CD14-positive monocyte (primary cell): Measurements from ENCODE around the gene MAP3K3. TPM values are rescaled to one million over a fixed set of nuclear protein-coding genes. Genes with fewer than 3 reads are reported as not detected.
A peak's percentile ranks its signal among the peaks of the same experiment; 100 is the strongest.

ENCODE experiments used
- DNase-seq, 3 donors: peaks; one replicate each; pipeline ENCODE4 v3.0.0-alpha.2; 2011 to 2022
- H2AFZ ChIP-seq: 2 replicates; pipeline ENCODE4 v1.6.0; 2012; ENCODE audit warnings: mild to moderate bottlenecking, low read depth, low read length, inconsistent platforms; ENCODE audit not compliant: insufficient read depth, poor library complexity, severe bottlenecking
- H3K27ac ChIP-seq, 2 donors: 1 replicate in 1 of 2; 2 replicates in 1 of 2; pipeline ENCODE4 v1.5.1; 2012 to 2013; ENCODE audit warnings: low read length in 2 of 2, control low read depth in 1 of 2, inconsistent platforms in 1 of 2, low read depth in 1 of 2, mild to moderate bottlenecking in 1 of 2
- H3K27me3 ChIP-seq, 2 donors: one replicate each; pipeline versions ENCODE4 v1.6.0 to v1.6.1; 2011 to 2013; ENCODE audit warnings: low read length in 2 of 2; ENCODE audit not compliant: control insufficient read depth in 2 of 2, insufficient read depth in 2 of 2
- H3K36me3 ChIP-seq, 2 donors: replicated peaks in 1 of 2; 1 replicate in 1 of 2; 2 replicates in 1 of 2; pipeline versions ENCODE4 v1.5.1 to v1.6.1; 2012 to 2013; ENCODE audit warnings: low read length in 2 of 2, control low read depth in 1 of 2, inconsistent platforms in 1 of 2, mild to moderate bottlenecking in 1 of 2; ENCODE audit not compliant: insufficient read depth in 2 of 2, control insufficient read depth in 1 of 2
- H3K4me1 ChIP-seq, 2 donors: 1 replicate in 1 of 2; 2 replicates in 1 of 2; pipeline versions ENCODE4 v1.5.1 to v1.6.1; 2012 to 2013; ENCODE audit warnings: low read length in 2 of 2, control low read depth in 1 of 2, inconsistent platforms in 1 of 2, mild to moderate bottlenecking in 1 of 2, moderate library complexity in 1 of 2; ENCODE audit not compliant: insufficient read depth in 2 of 2, control insufficient read depth in 1 of 2
- H3K4me2 ChIP-seq: replicated peaks from 2 replicates; pipeline ENCODE3; 2012; ENCODE audit warnings: low read length, moderate library complexity, mild to moderate bottlenecking; ENCODE audit not compliant: poor library complexity, severe bottlenecking; ENCODE audit errors: extremely low read depth
- H3K4me3 ChIP-seq, 3 experiments: fragments of 200-600 bp in 1 of 3; sonication (generic) in 1 of 3; replicated peaks in 1 of 3; 1 replicate in 2 of 3; 2 replicates in 1 of 3; pipeline ENCODE4 v1.5.1; 2011 to 2013; ENCODE audit warnings: low read length in 3 of 3, mild to moderate bottlenecking in 3 of 3, control low read depth in 2 of 3, low read depth in 2 of 3, inconsistent platforms in 1 of 3, moderate library complexity in 1 of 3
- H3K79me2 ChIP-seq: 2 replicates; pipeline ENCODE4 v1.6.0; 2012; ENCODE audit warnings: mild to moderate bottlenecking, control low read depth, inconsistent platforms, low read length, moderate library complexity; ENCODE audit not compliant: insufficient read depth
- H3K9ac ChIP-seq: 2 replicates; pipeline ENCODE4 v1.6.0; 2017; ENCODE audit warnings: low read length, mild to moderate bottlenecking; ENCODE audit not compliant: insufficient read depth, poor library complexity, severe bottlenecking
- H3K9me3 ChIP-seq, 2 donors: replicated peaks in 1 of 2; 1 replicate in 1 of 2; 2 replicates in 1 of 2; pipeline versions ENCODE4 v1.5.1 to v1.6.1; 2012 to 2013; ENCODE audit warnings: low read length in 2 of 2, control low read depth in 1 of 2; ENCODE audit not compliant: control insufficient read depth in 1 of 2, insufficient read depth in 1 of 2
- H4K20me1 ChIP-seq: 2 replicates; pipeline ENCODE4 v1.6.0; 2012; ENCODE audit warnings: mild to moderate bottlenecking, low read length, control low read depth, moderate library complexity; ENCODE audit not compliant: insufficient read depth
- H3K27ac Mint-ChIP-seq, 7 donors: one replicate each; pipeline ENCODE4 v1.8.0; 2020; ENCODE audit warnings: mild to moderate bottlenecking in 7 of 7, mixed read lengths in 7 of 7, moderate library complexity in 6 of 7, inconsistent platforms in 2 of 7
- H3K27me3 Mint-ChIP-seq, 3 donors: one replicate each; pipeline ENCODE4 v1.8.0; 2021 to 2022; ENCODE audit warnings: low read depth in 3 of 3, mild to moderate bottlenecking in 3 of 3, mixed read lengths in 3 of 3, moderate library complexity in 3 of 3, inconsistent platforms in 1 of 3
- H3K36me3 Mint-ChIP-seq, 2 donors: one replicate each; pipeline ENCODE4 v1.8.0; 2020; ENCODE audit warnings: mixed read lengths in 2 of 2, inconsistent platforms in 1 of 2, mild to moderate bottlenecking in 1 of 2
- H3K4me1 Mint-ChIP-seq: one replicate; pipeline ENCODE4 v1.8.0; 2020; ENCODE audit warnings: mild to moderate bottlenecking, mixed read lengths
- H3K4me3 Mint-ChIP-seq, 2 donors: one replicate each; pipeline ENCODE4 v1.8.0; 2020; ENCODE audit warnings: mild to moderate bottlenecking in 2 of 2, mixed read lengths in 2 of 2, moderate library complexity in 1 of 2
- H3K9me3 Mint-ChIP-seq, 7 donors: one replicate each; pipeline ENCODE4 v1.8.0; 2020 to 2022; ENCODE audit warnings: mixed read lengths in 7 of 7, mild to moderate bottlenecking in 6 of 7, moderate library complexity in 6 of 7, inconsistent platforms in 2 of 7
- CTCF ChIP-seq: fragments of 200-600 bp; IDR thresholded peaks from one replicate; pipeline ENCODE4 v1.8.0; 2022; ENCODE audit warnings: antibody characterized with exemption, mild to moderate bottlenecking
- WGBS: methylation state at CpG from one replicate; pipeline ENCODE4 v1.1.5; 2013; ENCODE audit warnings: missing lambda C conversion rate; ENCODE audit not compliant: insufficient coverage; 5-methylcytosine and 5-hydroxymethylcytosine counted together
- intact Hi-C, 2 donors: fragments of 100-400 bp; cut with micrococcal nuclease; formaldehyde crosslinking; loops; one replicate each; pipeline versions ENCODE4 v1.15.0 to v1.15.1; 2023
- polyA plus RNA-seq, 3 donors: library from polyadenylated mRNA; depleted of rRNA in 1 of 3; unstranded in 2 of 3; stranded (reverse) in 1 of 3; fragments of 300-500 nt in 2 of 3; fragments of >200 nt in 1 of 3; fragmentation: Illumina TruSeq in 2 of 3; gene quantifications; 1 replicate in 2 of 3; 2 replicates in 1 of 3; pipeline ENCODE4 v1.2.3, GENCODE V29; 2012 to 2021

MAP3K3 gene
- polyA plus RNA-seq, 3 donors, result 52.2 to 219 (median 63.6) TPM

- Histone ChIP-seq H3K27me3 (no peaks in the 10 kb centered on the region), H3K9me3 (no peaks in the 10 kb centered on the region), H3K27ac (peak overlapping the region in 1 of 2 donors; percentile 85), H3K4me3 (no peak overlapping the region), H3K4me1 (peaks cover 29 to 38% of the 10 kb centered on the region in 2 donors), H3K4me2 (no peak overlapping the region), H3K36me3 (peaks cover 90 to 100% of the 10 kb centered on the region in 2 donors), H2AFZ (no peak overlapping the region), H4K20me1 (peaks cover 100% of the 10 kb centered on the region), H3K79me2 (peaks cover 7% of the 10 kb centered on the region), H3K9ac (no peak overlapping the region)
- Mint-ChIP-seq H3K4me3 (no peak overlapping the region), H3K9me3 (no peaks in the 10 kb centered on the region), H3K27me3 (peaks cover 0 to 4% (median under 1%) of the 10 kb centered on the region in 3 donors), H3K36me3 (peaks cover 83 to 97% of the 10 kb centered on the region in 2 donors), H3K27ac (peak overlapping the region in 3 of 7 donors; percentile 39 to 73 (median 48)), H3K4me1 (peaks cover 37% of the 10 kb centered on the region)
- TF ChIP-seq CTCF, result no peak
- intact Hi-C loops, result loop anchor here in 1 of 2 donors (10.0 kb wide), 1 partner anchor 138 kb away; the partner anchor contains the start of gene DCAF7
- no peak for DNase-seq
- 95% methylated on average over 7 of the region's 11 CpGs for WGBS
Measured at GRCh38 chr17:63692195-63692816, 70.1 kb downstream of the MAP3K3 start.

GRCh38 chr17:63693411-63694113, 71.3 kb downstream of the MAP3K3 start:
- no peak overlapping the region for H3K9ac ChIP-seq
- H3K4me1 Mint-ChIP-seq, result peaks cover 46% of the 10 kb centered on the region
- no peak overlapping the region for H3K4me3 Mint-ChIP-seq
- H3K9me3 ChIP-seq, result no peaks in the 10 kb centered on the region
- no peak overlapping the region for H3K4me2 ChIP-seq
- peaks cover 75 to 96% of the 10 kb centered on the region in 2 donors for H3K36me3 Mint-ChIP-seq
- H3K27me3 ChIP-seq, result no peaks in the 10 kb centered on the region
- TF ChIP-seq CTCF, result no peak
- H3K79me2 ChIP-seq, result peaks cover 19% of the 10 kb centered on the region
- H3K9me3 Mint-ChIP-seq, result no peaks in the 10 kb centered on the region
- peak overlapping the region in 5 of 7 donors; percentile 25 to 72 (median 44) for H3K27ac Mint-ChIP-seq
- H3K4me3 ChIP-seq, result no peak overlapping the region
- intact Hi-C loops, result loop anchor here in 1 of 2 donors (10.0 kb wide), 1 partner anchor 139 kb away; the partner anchor contains the start of gene DCAF7
- 96% methylated on average over 18 of the region's 18 CpGs for WGBS
- peaks cover 100% of the 10 kb centered on the region for H4K20me1 ChIP-seq
- no peak for DNase-seq
- no peak overlapping the region for H2AFZ ChIP-seq
- H3K36me3 ChIP-seq, result peaks cover 82 to 93% of the 10 kb centered on the region in 2 donors
- H3K4me1 ChIP-seq, result peaks cover 38 to 50% of the 10 kb centered on the region in 2 donors
- peaks cover 0 to 3% (median 0%) of the 10 kb centered on the region in 3 donors for H3K27me3 Mint-ChIP-seq
- peak overlapping the region in 1 of 2 donors; percentile 85 for H3K27ac ChIP-seq
